ENCODE data around the gene GOLT1B. TPM values are rescaled to one million over a fixed set of nuclear protein-coding genes. Genes with fewer than 3 reads are reported as not detected.

The GOLT1B gene
- polyA plus RNA-seq, 1 experiment, result 119 TPM

GRCh38 chr12:21558100-21558679 lies 56.6 kb downstream of the GOLT1B start:
- H3K4me3 ChIP-seq (ENCODE audit: low read depth, low read length), result no peak overlapping the region
- no peaks in the 10 kb centered on the region for H3K36me3 ChIP-seq (ENCODE audit: control insufficient read depth, insufficient read depth, low read length)
- TF ChIP-seq CTCF (IDR thresholded peaks at IDR 0.05; ENCODE audit: insufficient read depth, low read depth, low read length), result no peak
- CTCF ChIA-PET, result interaction anchor here (0.8 kb wide), 1 partner anchor 126 kb away, joined by 3 read pairs; no protein-coding TSS in a partner anchor
- no peak for DNase-seq (ENCODE audit: low read depth)
- POLR2A ChIA-PET, result no interaction called here
- no peaks in the 10 kb centered on the region; the same call in 1 of the 2 replicates for H3K27me3 ChIP-seq (ENCODE audit: control insufficient read depth, insufficient read depth, low read length)

GRCh38 chr12:21559855-21560569 lies 58.4 kb downstream of the GOLT1B start:
- ChIA-PET CTCF (no interaction called here), POLR2A (no interaction called here)
- no peak for TF ChIP-seq CTCF (IDR thresholded peaks at IDR 0.05; ENCODE audit: insufficient read depth, low read depth, low read length)
- H3K36me3 ChIP-seq (ENCODE audit: control insufficient read depth, insufficient read depth, low read length), result no peaks in the 10 kb centered on the region
- H3K4me3 ChIP-seq (ENCODE audit: low read depth, low read length), result no peak overlapping the region
- no peak for DNase-seq (ENCODE audit: low read depth)
- H3K27me3 ChIP-seq (ENCODE audit: control insufficient read depth, insufficient read depth, low read length), result no peaks in the 10 kb centered on the region

- CTCF ChIA-PET, result interaction anchor here (0.6 kb wide), 1 partner anchor 482 kb away, joined by 3 read pairs; no protein-coding TSS in a partner anchor
Observed at GRCh38 chr12:21561158-21561557, 59.6 kb downstream of the GOLT1B start.

GRCh38 chr12:21562859-21563258 lies 61.3 kb downstream of the GOLT1B start:
- no peak for DNase-seq (ENCODE audit: low read depth)
- Histone ChIP-seq H3K27me3 (ENCODE audit: control insufficient read depth, insufficient read depth, low read length) (no peaks in the 10 kb centered on the region), H3K4me3 (ENCODE audit: low read depth, low read length) (no peak overlapping the region), H3K36me3 (ENCODE audit: control insufficient read depth, insufficient read depth, low read length) (no peaks in the 10 kb centered on the region)
- ChIA-PET POLR2A (no interaction called here), CTCF (no interaction called here)
- TF ChIP-seq CTCF (IDR thresholded peaks at IDR 0.05; ENCODE audit: insufficient read depth, low read depth, low read length), result no peak

More at GRCh38 chr12:21561158-21561557, 59.6 kb downstream of the GOLT1B start:
- TF ChIP-seq CTCF (IDR thresholded peaks at IDR 0.05; ENCODE audit: insufficient read depth, low read depth, low read length), result no peak
- Histone ChIP-seq H3K36me3 (ENCODE audit: control insufficient read depth, insufficient read depth, low read length) (no peaks in the 10 kb centered on the region), H3K4me3 (ENCODE audit: low read depth, low read length) (no peak overlapping the region), H3K27me3 (ENCODE audit: control insufficient read depth, insufficient read depth, low read length) (no peaks in the 10 kb centered on the region)
- DNase-seq (ENCODE audit: low read depth), result no peak
- POLR2A ChIA-PET, result no interaction called here

GRCh38 chr12:21566223-21566906 lies 64.8 kb downstream of the GOLT1B start:
- Histone ChIP-seq H3K4me3 (ENCODE audit: low read depth, low read length) (no peak overlapping the region), H3K27me3 (ENCODE audit: control insufficient read depth, insufficient read depth, low read length) (no peaks in the 10 kb centered on the region), H3K36me3 (ENCODE audit: control insufficient read depth, insufficient read depth, low read length) (no peaks in the 10 kb centered on the region)
- DNase-seq (ENCODE audit: low read depth), result no peak
- TF ChIP-seq CTCF (IDR thresholded peaks at IDR 0.05; ENCODE audit: insufficient read depth, low read depth, low read length), result no peak
- CTCF ChIA-PET, result no interaction called here
- POLR2A ChIA-PET, result no interaction called here

Data from BJ (cell line).